Stimulated activated CD8-positive, alpha-beta memory T cell treated with anti-CD3 and anti-CD28 coated beads, Interleukin-12 subunit alpha, Interleukin-12 subunit beta, amount 100 ng/mL, for 4 hours (primary cell): ENCODE results near the gene COLQ.
A peak's percentile ranks its signal among the peaks of the same experiment; 100 is the strongest.
"Not testable (repeated sequence)": the region's sequence is repeated elsewhere in the genome, so short reads cannot be mapped to it uniquely, and the experiment has no call there.

ENCODE experiments used
- DNase-seq: peaks from one replicate; pipeline ENCODE4 v3.0.0-alpha.2; 2020; ENCODE audit warnings: low read depth

Gene COLQ

DNA sequence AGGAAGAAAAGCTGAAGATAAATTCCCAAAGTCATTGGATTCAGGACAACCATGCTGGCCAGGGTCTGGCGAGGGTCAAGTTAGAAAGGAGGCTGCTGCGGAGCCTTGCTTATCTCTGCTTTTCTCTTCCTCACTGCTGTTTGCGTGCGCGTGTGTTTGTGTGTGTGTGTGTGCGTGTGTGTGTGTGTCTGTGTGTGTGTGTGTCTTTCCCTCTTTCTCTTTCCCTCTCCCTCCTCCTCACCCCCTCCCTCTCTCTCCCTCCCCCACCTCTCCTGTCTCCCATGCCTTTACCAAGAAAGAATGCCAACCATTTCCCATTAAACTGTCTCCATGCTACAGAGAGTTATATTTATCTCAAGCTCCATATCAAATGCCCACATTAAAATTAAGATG is at the start of gene COLQ:
COLQ (minus strand) TSS at position 134 of the 393 bp plus-strand sequence; CDS start at position 53, 81 bp downstream.
- DNase-seq = no peak

DNA sequence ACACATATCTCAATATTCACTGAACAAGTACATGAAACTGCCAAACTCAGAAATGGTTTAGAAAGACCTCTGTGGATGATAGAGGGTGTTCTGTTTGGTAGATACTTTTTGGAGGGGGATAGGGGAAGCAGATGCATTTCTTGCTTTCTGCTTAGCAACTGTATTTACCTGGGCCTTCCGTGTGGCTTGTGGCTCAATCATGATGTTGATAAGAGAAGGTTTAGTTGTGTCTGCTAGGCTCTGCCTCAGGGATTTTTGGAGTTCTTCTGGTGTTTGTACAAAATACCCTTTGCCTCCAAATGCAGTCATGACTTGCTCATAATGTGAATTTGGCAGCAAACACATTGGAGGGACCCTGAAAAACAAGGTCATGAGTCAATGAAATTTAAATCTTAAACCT is 41.7 kb upstream of the COLQ start:
- DNase-seq = no peak

DNA sequence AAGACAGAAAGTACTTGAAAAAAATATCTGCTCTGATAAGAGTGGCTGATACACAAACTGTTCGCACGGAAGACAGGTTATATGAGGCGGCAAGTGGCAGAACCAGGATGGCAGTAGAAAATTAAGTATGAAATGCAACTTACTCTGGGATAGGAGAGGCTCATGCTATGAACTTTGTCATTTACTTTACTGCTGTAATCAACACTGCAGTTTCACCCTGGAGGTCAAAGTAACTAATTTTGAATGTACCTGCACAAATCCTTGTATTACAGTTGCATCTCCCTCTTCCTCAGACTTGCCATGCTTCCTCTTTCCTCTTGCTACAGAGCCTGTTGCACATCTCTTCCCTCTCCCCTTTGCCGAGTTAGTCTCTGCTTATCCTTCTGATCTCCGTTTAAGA is 41.1 kb upstream of the COLQ start:
- DNase-seq = no peak

DNA sequence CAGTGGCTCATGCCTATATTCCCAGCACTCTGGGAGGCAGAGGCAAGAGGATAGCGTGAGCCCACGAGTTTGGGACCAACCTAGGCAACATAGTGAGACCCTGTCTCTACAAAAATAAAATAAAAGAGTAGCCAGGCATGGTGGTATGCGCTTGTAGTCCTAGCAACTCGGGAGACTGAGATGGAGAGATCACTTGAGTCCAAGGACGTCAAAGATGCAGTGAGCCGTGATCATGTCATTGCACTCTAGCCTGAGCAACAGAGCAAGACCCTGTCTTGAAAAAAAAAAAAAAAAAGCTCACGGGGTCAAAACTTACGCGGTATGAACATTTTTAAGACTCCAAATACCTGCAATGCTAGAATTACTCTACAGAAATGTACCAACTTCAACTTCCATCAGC is 37.1 kb upstream of the COLQ start:
- no peak for DNase-seq

DNA sequence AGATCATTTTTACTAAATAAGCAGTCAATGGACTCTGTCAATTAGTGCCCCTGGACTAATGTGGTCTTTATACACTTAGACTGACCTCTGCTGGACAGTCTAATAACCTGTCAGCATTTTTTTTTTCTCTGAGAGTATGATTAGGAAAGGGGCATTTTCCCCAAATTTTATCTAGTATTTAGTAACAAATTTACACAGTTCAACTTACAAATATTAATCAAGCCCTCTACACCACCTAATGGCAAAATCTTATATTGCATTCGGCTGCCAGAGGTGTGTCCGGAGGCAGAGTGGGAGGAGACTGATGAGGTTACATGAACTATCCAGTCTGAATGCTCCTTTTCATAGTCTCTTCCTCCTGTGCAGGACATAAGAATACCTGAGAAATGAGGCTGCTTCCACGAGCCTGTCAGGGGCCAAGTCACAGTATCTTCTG is 36.0 kb upstream of the COLQ start:
- DNase-seq = peak; percentile 3

DNA sequence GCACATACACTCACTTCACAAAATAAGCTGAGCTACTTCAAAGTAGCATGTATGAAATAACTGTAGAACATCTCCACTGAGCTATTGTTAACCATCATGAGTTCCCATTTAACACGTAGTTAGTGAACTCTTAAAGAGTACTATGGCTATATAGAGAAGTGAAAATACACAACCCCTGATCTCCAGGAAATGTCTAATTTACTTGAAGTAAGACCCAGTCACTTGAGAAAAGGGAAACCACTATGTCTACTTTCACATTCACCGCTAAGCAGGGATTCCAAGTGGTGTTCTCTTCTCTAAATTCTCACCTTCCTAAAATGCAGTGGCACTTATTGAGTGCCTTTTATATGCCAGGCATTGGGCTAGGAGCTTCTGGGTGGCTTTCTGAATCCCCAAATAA is 35.0 kb upstream of the COLQ start:
- DNase-seq = no peak

DNA sequence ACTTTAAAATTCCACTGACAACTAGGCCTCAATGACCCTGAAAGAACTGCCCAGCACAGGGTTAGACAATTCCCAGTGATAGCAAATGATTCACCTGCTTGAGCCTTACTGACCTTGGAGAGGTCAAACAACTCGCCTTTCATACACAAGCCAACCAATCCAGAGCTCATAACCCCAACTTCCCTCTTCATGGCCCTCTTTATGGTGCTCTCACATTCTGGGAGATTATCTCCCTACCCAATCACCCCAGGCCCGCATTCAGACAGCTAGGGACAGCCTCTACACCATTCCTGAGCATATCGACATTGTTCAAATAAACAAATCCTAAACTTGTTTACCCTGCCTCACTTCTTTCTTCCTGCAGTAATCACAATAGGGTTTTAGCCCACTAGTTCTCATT is 32.2 kb upstream of the COLQ start:
- no peak for DNase-seq

DNA sequence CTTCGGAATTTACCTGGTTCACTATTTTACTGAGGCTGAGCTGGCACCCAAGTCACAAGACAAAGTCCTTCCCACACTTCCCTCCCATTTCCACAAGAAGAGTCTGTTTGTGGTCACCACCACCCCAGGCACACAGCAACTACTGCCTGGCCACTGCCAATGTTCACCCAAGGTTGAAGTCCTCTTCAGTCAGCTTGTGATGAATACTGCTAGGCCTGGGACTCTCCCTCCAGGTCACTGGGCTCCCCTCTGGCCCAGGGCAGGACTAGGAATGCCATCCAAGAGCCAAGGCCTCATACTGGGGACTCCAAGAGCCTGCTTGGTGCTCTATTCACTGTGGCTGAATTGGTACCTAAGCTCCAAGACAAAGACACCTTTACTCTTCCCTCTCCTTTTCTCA is 30.4 kb upstream of the COLQ start:
- DNase-seq = no peak

DNA sequence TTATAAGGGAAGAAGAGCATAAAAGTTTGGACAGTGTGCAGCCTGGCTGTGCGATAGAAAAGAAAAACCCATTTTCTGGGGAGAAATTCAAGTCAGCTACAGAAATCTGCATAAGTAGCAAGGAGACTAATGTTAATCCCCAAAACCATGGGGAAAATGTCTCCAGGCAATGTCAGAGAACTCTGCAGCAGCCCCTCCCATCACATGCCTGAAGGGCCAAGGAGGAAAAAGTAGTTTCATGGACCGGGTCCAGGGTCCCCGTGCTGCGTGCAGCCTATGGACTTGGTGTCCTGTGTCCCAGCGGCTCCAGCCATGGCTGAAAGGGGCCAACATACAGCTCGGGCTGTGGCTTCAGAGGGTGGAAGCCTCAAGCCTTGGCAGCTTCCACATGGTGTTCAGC is 28.3 kb upstream of the COLQ start:
- DNase-seq = no peak

DNA sequence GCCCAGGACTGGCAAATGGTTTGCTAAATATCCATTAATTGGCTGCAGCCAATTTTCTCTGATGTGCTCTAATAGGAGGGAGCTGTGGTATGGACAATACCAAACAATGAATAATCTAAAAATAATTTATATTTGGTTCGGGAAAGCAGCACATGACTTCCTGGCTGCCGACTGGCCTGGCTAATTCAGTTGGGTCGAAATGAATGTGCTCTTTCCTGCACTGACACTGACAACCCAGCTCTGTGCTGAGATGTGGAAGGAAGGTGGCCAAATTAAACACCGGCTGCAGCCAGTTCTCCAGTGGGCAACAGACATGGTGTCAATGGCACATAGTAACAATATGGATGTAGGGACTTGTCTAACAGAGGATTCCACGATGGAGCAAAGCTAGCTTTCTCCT is 21.1 kb upstream of the COLQ start:
- no peak for DNase-seq

DNA sequence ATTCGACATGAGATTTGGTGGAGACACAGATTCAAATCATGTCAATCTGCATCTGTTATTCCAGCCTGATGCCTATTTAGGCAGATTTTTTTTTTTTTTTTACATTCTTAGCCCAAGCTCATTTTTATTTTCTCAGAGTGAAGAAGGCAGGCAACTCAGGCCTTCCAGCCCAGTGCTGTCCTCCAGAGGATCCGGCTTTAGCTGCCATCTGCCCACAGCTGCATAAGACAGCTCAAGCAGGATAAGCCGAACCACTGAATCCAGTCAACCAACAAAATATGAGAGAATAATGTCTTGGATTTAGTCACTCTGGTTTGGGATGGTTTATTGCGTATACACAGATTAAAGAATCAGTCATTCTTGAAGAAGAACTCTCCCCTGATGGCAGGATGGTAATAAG is 19.9 kb upstream of the COLQ start:
- DNase-seq = no peak

DNA sequence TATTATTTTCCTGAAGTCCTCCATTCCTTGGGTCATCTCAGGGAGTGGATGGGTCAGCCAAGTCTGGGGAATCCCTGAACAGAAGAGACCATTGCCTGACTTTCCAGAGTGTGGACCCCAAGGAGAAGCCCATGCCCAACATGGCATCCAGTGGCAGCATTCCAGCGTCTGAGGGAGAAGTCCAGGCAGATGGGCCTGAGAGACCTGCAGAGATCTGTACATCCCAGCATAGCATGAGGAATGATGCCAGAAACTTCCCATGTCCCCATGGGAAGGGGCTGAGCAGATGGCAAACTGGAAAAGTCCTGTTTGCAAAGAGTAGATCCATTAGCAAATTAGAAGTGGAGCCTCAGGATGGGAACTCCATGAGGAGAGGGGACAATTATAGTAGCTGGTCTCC is 17.6 kb upstream of the COLQ start:
- DNase-seq = no peak

DNA sequence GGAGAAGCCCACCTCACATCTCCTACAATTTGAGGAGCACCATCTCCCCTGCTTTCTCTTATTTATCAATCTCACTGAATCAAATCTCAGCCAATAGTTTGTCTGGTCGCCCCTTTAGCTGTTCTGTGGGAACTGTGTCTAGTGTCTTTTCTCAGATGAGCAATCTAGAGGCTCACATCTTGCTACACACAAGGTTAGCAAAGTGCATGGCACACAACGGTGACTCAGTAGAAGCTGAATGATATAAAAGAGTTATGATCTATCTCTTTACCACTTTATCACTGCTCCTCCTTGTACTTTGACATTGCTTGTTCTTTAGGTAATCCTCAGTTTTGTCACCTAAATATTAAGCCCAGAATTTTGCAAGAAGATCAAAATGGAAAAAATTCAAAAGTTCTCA is 16.8 kb upstream of the COLQ start:
- no peak for DNase-seq

DNA sequence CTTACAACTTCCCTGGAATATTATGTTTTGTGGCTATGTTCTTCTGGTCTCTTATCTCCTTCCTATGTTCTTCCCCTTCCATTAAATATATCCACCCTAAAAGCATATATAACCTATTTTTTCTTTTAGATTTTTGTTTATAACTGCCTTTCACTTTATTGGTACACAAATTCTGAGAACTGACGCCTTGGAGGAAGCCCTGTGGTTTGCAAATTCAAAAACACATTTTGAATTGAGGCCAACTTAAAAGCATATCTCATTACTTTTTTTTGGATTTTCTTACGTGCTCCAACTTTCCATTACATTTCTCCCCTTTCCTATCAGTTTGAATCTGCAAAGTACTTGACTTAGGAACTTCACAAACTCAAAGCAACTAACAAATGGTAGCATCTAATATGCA is 15.3 kb upstream of the COLQ start:
- no peak for DNase-seq

DNA sequence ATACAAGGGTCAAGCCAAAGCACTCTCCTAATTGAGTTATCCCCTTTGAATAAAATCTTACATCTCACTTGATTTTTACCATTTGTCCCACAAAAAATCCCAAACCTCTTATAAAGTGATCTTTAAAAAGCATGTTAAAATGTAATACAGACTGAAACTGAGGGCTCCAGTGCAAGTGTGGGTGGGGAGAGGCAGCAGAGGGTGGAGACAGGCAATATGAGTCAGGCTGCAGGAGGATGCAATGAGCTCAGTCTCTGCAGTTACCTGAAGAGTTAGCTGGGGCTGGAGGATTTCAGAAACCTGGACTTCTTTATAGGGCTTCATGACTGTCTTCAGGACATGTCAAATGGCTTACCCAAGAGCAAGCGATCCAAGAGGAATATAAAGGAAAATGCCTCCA is 14.2 kb upstream of the COLQ start:
- DNase-seq = peak; percentile 22

DNA sequence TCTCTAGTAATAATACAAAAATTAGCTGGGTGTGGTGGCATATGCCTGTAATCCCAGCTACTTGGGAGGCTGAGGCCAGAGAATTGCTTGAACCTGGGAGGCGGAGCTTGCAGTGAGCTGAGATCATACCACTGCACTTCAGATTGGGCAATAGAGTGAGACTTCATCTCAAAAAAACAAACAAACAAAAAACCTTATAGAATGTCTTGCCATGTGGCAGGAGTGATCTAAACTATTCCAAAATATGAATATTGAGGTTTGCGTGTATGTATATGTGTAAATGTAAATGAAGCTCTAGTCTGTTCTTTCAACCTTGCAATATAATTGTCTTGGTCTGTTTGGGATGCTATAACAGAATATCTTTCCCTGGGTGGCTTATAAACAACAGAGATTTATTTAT is 11.1 kb upstream of the COLQ start:
- DNase-seq = not testable (repeated sequence)

DNA sequence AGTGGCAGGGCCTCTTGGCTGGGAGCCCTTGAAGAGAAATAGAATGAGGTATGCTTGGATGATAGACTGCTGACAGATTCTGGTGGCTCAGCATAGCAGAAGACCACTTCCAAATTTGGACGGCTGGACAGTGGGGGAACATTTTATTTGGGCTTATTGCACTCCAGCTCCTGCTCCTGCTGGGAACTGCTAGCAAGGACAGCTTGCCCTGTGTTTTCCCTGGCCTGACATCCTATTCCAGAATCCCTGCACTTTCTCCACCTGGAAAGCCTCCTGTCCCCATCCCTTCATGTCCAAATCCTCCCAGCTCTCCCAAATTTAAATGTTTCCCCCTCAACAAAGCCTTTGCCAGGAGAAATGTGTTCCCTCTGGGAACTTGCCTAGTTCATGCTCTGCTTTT is 9.8 kb upstream of the COLQ start:
- DNase-seq = no peak

DNA sequence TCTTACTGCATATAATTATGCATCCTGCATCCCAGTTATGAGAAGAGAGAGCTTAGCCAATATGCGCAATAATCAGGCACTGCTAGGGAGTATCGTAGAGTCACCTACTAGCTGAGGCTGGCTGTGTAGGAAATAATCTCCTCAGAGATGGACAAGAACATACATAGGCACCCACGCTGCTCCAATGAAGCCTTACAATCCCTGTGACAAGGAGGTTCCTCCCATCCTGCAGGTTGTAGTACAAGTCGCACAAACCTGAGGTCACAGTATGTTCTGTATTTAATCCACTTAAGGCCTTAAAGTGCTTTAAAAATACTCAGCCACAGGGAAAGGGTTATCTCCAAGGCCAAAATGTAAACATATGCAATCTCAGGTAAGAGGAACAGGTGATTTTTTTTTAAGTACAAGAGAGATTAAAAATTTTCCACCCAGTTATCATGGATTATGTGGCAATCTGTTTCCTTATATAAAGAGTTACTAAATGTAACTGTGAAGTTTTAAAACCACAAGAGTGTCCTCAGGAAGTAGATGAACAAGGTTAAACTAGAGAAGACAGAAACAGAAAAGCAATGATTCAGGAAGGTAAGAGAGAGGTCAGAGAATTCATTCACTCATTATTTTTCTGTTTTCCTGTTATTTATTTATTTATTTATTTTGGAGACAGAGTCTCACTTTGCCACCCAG is 7.5 kb upstream of the COLQ start:
- no peak for DNase-seq

DNA sequence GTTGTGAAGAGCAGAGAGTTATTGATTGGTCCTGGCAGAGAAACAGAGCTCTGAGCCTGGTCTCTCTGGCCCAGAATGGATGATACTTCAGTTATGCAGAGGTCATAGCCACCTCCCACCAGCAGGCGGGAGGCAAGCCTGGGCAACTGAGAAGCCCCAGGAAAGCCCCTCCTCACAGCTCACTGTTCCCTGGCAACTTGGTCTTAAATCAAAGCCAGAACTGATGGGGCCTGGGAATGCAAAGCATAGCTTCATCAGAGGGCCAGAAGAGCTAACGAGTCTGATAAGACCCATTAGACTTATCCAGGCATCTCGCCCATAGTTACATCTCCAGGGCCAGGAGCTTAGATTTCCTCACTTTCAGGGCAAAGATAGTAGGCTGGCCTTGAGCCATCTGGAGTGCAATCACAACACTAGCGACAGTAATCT is 5.5 kb upstream of the COLQ start:
- no peak for DNase-seq

DNA sequence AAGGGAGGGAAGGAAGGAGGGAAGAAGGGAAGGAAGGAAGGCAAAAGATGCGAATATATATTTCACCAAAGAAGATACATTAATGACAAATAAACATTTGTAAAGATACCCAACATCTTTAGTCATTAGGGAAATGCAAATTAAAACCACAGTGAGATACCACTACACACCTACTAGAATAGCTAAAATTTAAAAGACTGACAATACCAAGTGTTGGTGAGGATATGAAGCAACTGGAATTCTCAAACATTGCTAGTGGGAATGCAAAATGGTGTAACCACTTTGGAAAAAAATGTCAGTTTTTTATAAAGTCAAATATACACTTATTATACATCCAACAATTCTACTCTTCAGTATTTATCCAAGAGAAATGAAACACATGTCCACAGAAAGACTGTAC is 4.3 kb upstream of the COLQ start:
- no peak for DNase-seq

DNA sequence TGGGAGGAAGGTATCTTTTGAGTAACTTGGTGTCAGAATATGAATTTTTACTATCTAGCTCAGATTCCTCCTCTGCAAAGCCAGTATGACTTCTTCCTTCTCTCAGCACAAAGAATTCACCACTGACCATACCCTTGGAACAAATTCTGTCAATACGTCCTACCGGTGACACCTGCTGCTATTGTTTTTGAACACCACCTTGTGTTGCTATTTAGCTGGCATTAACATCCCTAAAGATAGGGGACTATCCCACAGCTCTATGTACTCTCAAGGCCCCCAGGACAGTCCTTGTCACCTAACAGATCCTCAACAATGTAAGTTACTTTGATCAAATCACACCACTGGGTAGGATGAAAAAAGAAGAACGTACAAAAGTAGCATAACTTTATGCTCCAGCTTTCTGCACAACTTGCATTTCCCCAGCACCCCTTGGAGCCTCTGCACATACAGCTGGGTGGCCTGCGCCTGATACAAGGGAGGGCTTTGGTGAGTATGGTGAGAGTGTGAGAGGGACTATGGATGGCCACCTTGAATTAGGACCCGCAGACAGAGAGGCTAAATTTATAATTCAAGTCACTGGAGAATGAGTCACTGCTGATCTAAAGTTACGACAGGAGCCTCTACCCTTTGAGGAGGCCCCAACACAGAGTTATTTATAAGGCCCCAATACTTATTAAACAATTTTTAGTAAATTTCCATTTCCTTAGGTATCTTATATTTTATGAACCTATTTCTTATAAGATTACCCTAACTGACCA is 2.3 kb upstream of the COLQ start:
- DNase-seq = no peak

DNA sequence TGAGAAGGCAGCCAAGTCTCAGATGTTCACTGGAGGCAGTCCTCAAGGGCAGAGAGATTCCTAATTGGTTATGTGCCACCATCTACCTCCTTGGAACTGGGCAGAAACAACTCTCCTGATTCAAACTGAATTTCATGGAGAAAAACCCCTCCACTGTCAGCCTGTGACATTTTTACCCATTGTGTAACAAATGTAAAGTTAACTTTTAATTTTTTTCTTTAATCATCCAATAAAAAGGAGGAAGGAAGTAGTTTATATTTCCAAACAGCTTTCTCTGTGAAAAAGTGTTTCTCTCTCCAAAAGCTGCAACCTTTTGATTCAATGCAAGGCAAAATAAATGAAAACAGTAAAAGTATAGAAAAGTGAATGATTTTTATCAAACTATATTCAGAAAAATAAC is 510 bp upstream of the COLQ start:
- no peak for DNase-seq

DNA sequence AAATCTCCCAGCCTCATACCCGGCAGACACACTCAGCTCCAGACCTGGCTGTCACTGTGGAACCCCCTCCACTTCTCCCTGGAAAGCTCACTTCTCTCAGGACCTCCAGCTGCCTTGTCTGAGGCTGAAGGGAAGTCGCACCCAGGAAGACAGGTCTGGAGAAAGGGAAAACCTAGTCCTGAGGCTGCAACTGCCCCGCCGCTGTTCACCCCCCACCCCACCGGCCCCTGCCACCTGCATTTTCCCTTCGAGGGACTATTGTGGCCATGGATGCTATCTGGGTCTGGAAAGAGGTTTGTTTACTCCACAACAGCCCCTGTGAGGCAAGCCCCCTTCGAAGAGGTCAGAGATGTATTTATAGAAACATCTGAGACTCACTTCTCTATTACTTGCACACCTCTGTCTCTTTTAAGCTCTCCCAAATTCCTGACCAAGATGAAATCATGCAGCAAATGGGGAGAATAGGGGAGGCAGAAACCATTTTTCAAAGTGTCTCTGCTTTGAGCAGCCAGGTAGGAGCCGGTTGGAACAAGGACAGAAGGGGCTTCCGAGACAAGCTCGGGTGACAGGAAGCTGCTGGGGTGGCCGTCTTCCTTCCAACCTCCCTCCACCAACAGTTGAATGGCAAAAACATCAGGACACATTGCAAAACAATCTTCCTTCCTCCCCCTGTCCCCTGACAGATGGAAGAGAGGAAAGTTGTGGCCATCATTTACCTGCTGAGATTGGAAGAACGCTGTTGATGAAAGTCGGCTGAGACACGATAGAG is 518 bp downstream of the COLQ start:
- no peak for DNase-seq
